ENCODE measurements around the gene B4GALT7.

DNA sequence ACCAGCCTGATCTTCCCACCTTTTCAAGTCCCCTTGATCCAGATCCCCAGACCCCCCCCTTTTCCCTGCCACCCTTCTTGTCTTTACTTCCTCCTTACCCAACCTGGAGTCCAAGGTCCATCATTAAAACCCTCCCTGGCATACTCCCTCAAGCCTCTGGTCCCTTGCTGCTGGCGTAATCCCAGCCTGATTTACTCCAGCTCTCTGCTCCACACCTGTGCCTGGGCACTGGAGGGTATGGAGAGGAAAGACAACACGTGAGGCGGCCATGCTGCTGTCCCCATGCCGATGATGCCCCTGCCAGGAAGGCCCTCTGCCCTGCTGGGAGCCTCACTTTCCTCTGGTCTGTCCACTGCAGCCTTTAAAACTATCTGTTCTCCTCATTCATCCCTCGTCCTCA, 5.1 kb downstream of the B4GALT7 start:
- TF ChIP-seq, protein P1, sequence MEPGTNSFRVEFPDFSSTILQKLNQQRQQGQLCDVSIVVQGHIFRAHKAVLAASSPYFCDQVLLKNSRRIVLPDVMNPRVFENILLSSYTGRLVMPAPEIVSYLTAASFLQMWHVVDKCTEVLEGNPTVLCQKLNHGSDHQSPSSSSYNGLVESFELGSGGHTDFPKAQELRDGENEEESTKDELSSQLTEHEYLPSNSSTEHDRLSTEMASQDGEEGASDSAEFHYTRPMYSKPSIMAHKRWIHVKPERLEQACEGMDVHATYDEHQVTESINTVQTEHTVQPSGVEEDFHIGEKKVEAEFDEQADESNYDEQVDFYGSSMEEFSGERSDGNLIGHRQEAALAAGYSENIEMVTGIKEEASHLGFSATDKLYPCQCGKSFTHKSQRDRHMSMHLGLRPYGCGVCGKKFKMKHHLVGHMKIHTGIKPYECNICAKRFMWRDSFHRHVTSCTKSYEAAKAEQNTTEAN (CRISPR knock-in tag; IDR thresholded peaks at IDR 0.05), result no peak
- TF ChIP-seq ETV6 (CRISPR knock-in tag; IDR thresholded peaks at IDR 0.05), result no peak
- TF ChIP-seq JUN (CRISPR knock-in tag; IDR thresholded peaks at IDR 0.05), result no peak
- no peak for TF ChIP-seq ERG (CRISPR knock-in tag; IDR thresholded peaks at IDR 0.05)
- no peak for TF ChIP-seq ESRRA (CRISPR knock-in tag; IDR thresholded peaks at IDR 0.05; ENCODE audit: borderline replicate concordance)
